HG03342 (cell line): ENCODE data around the gene ME3.

Experiments used
- ATAC-seq: cut with Tn5 transposase; IDR thresholded peaks from one replicate; pipeline ENCODE4 v1.9.1; 2021; ENCODE audit warnings: mild to moderate bottlenecking, moderate library complexity; ENCODE audit not compliant: unreplicated experiment

Gene ME3

DNA sequence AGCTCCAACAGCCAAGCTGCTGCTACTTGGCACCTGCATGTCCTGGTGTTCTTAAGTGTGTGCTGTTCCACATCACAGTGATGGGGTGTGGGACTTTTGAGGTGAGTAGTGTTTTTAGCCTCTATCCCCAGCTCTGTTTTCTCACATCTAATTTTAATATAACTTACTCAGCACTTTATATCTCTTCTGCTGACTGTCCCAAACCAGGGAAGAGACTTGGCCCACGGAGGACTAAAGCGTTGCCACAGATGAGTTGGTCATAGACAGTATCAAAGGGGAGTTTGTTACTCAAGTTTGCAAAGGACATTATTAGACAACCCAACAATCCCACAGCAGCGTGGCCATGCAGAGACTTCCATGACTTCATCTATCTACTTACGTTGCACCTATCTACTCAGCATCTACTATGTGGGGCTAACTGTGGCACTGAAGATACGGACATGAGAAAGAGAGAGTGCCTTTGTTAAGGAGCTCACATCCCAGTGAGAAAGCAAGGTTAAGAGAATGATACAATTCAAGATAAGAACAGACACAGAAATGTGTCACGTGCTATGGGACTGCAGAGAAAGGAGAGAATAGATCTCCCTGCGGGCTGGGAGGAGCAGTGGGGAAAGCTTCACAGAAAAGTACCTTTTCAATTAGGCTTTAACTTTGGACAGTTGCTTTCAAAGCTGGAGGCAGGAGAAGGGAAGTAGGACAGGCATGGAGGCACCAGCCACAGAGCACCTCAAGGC, 82.4 kb downstream of the ME3 start:
- no peak for ATAC-seq

DNA sequence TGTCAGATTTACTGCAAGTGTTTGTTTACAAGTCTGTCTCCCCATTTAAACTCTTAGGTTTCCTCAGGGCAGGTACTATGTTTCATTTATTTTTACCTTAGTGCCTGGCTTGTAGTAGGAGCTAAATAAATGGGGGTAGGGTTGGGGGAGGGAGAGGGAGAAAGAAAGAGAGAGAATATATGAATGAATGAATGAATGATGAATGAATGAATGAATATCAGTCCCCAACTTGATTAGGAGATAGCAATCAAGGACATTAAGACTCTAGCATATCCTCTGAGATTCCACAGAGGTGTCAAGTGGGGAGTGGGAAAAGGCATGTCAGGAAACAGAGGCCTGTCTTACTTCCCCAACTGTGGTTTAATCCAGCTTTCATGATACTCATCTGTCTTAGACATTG, 83.2 kb downstream of the ME3 start:
- no peak for ATAC-seq

DNA sequence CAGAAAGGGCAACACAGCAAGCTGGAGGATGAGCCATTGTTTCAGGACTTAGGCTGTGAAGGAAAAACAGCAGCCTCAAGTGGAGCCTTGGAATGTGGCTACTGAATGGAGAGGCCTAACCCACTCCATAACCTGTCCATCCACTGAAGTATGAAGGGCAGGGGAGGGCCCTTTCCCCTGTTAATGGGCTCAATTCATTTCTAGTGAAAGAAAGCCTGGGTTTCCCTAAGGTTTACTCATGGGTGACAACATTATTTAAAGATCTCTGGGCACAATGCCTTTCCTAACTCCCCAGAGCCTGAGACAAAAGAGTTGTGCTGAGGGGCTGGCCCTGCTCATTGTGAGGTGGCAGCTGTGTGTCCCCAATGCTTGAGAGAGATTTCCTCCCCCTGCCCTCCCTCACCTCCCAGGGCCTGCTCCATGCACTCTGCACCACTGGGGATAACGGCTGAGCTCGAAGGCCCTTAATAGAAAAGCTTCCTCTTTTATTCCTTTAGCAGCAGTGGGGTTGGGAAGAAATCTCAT, 83.8 kb downstream of the ME3 start:
- ATAC-seq, result no peak

DNA sequence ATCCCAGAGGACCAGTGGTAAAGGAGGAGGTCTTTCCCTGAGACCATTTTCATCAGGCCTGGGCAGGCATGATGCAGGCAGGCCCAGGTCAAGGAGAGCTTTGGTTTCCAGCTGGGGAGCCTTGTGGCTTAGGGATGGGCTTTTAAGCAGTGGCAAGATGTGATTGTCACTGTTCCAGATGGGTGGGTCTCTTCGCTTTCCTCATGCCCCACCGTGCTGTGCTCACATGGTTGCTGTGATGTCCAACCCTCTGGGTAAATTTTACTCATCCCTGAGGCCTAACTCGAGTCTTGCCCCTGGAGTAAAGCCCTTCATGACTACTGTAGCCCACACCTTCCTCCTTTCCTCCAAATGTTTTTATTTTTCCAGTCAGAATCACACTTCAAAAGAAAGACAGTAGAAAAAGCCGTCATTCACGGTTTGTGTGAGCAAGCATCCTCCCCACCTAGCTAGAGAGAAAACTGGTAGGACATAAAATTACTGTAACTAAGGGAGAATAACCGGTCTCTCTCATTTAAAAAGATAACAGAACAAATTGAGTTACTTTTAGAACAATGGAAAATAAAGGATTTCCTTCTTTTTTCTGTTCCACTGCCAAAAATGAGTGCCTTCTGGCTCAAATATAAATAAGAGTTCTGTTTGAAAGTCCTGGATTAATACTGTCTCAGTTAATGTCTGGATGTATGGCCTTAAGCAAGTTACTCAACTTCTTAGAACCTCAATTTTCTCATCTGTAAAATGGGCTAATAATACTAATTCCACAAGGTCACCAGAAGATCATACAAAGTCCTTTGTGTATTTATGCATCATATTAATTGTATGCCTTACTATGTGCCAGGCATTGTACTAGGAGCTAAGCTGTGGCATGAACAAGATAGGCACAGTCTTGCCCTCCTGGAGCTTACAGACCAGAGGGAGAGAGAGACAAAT, 84.9 kb downstream of the ME3 start:
- no peak for ATAC-seq

DNA sequence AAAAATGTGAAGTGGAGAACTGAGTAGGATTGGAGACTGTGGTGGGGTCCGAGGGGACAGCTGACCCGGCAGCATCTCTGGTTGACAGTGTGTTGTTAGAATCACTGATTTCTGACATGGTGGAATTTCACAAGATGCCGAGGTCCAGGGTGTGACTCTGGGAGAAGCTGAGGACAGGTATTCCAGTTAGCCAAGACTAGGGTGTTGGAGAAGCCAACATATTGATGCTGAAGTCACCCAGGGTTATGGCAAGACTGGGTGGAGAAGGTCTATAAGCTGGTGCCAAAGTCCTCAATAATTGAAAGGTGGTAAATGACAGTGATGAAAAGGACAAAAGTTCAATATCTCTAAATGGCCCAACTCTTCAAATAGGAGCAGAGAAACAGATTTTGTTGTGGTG, 86.1 kb downstream of the ME3 start:
- no peak for ATAC-seq

DNA sequence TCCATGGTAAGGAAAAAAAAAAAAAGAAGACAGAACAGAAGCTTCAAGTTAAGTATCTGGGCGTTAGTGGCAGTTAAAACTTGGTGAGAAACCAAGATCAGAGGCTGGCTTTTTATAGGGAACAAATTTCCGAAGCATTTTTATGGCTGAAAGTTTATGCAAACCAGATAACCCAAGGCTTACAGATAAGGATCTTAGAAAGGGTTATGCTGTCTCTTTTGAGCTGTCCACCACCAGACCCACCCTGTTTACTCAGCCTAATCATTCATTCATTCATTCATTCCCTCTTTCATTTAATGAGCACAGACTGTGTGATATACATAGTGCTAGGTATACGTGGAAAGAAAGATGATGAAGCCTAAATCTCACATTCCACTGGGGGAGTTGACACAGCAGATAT, 89.5 kb downstream of the ME3 start:
- ATAC-seq, result no peak

DNA sequence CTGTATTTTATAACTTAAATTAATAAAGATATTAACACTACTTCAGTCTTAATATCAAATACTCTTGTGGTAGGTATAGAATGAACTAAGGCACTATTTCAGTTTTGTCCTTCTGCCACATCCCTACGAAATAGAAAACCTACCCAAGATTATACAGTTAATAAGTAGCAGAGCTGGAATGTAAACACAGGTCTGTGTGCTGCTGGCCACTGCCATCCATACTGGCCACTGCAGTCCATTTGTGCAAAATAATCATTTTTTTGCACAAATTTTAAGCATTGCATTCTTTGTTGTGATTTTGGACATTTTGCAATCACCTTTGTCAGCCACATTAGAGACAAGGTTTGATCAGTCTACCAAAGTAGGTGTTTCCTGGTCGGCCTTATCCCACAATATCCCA, 91.9 kb downstream of the ME3 start:
- no peak for ATAC-seq

DNA sequence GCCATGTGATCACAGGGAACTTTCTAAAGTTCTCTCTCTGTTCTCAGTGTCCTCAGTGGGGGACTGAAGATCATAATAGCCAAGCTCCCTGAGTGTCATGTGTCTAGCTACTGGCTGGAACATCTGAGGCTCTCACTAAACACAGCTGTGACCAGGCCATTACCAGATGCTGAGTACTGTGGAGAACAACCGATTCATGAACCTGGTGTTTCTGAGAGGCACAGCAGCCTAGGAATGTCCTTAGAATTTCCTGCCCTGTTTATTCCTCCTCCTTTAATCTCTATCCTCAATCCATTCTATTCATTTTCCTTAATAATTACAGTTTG, 93.0 kb downstream of the ME3 start:
- no peak for ATAC-seq

DNA sequence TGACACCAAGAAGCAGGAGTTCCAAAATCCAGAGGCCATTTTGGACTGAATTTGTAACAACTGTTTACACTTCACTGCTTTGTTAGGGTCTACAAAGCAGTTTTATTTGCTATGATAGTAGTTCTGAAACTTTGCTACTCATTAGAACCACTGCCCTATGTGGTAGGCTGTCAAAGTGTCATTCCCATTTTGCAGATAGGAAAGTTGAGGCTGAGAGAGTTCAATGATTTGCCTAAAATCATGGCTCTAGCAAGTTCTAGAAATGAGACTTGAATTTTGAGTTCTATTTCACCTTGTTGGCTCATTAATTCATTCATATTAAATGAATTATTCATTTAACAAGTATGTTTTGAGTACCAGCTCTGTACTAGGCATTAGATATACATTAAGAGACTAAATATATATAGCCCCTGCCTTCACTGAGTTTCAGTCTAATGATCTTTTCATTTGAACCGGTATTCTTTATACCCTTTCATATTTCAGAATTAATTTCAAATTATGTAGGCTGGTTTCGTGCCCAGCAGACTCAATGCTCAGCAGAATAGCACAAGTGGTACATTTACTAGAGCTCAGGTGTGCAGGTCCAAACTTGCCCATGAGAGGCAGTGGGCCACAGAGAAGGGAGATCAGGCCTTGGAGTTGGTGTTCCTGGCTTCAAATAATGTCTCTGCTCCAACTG, 93.5 kb downstream of the ME3 start:
- ATAC-seq, result no peak

DNA sequence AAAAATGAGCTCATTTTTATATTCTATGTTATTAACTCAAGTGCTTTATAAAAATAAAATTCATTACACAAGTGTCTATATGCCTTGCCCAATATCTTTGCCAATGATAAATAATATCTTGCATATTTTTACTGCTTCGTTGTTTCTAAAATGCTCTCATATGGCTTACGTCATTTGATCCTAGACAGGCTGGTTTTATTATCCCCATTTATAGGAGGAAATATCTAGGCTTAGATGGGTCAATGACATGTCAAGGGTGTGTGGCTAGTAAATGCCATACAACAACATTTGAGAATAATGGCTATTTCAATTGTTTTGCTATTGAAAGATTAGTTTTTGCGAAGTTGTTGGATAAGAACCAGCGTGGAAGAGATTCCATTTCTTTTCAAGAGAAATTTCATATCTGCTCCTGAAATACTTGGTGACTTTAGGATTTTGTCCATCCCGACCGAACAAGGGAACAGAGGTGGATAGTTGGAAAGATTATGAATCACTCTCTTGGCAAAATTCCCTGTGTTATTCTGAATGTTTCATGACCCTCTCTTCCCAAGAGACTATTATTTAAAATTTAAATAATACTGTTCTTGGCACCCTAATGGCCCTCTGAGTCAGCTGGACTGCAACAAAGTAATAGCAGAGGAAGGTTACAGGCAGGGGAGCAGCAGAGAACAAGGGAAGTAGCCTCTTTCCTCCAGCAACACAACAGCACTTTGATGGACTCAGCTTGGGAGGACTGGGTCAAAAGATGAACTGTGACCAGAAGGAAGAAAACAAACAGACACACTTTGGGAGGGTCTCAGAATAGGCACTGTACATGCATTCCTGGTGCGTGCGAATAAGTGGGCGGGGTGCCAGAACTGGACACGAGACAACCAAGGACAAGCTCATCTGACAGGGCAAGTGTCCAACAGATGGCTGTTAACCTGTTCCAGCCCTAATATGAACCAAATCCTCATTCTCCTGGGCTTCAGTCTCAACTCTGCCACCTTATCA, 94.5 kb downstream of the ME3 start:
- no peak for ATAC-seq

DNA sequence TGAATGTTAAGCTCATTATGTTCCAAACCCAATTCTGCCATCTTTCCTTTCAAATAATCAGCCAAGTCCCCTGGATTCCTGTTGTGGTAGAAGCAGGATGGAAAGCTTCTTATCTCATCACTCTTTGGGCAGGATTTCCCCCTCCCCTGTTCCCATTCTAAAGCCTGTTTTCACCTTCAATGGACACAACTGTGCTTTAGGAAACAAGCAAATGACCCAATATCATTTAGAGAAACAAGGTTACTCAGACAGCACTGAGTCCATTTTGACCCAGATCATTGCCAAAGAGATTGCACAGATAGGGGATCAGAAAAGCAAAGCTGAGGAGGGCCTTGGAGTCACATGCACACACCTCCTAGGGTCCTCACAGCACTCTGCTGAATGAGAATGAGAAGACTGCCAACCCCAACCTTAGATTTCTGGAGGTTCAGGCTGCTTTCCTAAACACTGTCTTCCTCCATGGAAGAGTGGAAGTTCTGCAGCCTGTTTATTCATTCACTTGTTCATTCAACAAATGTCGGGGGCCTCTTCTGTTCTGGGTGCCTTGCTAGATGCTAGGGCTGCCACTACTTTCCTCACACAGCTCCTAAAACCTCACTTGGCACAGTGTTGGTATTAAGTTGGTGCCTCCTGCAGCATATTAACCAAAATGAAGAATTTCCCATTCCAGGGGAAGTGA, 95.3 kb downstream of the ME3 start:
- ATAC-seq, result no peak

DNA sequence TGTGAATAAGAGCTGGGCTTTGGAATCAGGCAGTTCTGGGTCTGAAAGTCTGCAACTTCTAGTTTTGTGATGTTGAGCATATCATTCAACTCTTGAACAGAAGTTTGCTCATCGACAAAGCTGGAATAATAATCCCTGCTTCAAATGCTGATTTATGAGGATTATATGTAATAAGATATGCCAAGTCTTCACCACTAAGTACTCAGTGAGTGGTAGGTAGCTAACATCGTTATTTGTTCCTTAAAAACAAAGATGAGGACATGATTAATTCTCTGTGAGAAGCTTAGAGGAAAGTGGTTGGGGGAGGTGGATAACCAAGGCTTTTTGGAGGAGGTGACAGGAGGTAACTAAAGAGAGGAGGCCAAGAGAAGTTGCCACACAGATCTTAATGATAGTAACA, 96.5 kb downstream of the ME3 start:
- no peak for ATAC-seq

DNA sequence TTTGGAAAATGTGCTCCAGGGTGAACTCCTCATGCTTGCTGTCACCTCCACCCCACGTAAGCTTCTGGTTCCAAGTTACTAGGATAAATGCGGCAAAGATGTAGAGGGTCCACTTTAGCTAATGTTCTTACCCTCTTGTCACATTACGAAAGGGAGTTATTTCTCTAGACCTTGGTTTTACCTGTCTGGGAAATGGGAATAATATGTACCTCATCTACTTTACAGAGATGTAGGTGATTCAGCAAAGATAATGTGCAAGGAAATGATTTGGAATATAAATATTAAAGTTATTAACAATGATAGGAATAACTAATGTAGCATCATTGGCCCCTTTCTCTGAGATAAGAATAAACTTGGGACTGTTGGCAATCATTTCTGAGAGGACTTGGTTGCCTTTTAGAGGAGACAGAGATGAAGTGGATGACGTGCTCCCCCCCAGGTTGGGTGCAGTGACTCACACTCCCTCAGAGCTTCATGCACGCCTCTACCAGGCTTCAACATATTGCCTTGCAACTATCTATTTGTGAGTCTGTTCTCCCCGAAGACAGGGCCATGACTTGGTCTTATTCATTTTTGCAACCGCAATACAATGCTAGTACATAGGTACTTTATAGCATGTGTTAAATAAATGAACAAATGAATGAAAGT, 97.1 kb downstream of the ME3 start:
- no peak for ATAC-seq

DNA sequence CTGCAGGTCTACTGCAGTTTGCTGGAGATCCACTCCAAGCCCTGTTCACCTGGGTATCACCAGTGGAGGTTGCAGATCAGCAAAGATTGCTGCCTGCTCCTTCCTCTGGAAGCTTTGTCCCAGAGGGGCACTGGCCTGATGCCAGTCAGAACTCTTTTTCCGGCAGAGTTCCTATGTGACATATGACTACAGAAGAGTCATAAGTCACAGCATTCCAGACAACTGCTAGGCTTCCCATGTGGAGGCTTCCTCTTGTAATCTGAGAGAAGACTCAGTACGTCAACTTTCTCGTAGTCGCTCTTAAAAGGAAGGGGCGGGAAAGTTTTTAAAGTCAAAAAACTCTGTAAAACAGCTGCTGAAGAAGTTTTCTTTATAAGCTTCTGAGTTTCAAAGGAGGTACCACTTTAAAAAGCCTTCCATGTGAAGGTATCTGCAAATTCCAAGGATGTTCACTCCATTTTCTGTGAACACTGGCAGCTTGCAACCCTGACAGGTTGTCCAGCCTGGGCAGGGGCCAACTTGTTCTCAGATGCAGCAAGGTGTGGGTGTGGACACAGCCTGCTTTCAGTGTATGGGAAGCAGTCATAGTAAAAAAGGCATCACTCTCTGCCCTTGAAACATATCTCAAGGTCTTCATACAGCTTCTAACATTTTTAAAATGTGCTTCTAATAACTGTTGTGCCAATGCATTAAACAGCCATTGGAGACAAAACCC, 97.8 kb downstream of the ME3 start:
- no peak for ATAC-seq

DNA sequence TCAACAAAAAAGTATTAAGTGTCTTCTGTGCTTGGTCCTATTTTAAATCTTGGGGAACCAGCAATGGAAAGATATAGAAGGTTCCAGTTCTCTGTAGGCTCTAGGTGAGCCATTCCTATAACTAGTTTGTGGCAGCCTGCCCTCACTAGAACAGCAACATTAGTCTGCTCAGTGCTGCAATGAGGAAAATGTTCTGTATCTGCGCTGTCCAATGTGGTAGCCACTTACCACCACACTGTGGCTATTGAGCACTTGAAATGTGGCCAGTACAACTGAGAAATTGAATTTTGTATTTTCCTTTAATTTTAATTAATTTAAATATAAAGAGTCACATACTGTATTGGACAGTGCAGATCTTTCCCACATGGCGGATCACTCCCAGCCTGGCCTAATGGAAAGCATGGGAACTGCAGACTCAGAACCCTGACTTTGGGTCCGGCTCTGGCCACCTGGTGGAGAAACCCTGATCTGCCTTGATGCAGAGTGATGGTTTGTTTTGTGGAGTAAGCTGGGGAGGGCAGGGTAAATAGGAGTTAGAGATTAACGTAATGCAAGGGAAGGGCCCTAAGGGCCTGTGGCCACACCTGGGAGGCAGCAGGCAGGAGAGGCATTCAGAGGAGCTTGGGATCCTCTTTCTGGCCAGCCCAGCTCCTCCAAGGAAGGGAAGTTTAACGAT, 101.0 kb downstream of the ME3 start:
- peak; percentile 59 for ATAC-seq

DNA sequence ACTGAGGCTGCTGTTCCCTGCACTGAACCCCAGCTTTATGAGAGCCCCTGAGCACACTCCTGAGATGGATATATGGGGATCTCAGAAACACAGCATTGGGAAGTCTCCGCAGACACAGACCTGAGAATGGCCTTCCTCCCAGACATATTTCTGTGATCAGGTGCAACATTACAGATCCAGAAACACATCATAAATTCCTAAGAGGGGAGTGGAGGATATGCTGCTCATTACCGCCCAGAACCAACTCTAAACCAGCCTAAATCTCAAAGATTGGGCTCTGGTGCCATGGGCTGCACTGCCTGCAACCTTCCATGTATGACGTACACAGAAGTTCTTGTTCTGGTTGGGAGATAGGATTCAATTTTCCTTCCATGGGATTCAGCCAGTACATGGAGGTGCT, 102.0 kb downstream of the ME3 start:
- no peak for ATAC-seq

DNA sequence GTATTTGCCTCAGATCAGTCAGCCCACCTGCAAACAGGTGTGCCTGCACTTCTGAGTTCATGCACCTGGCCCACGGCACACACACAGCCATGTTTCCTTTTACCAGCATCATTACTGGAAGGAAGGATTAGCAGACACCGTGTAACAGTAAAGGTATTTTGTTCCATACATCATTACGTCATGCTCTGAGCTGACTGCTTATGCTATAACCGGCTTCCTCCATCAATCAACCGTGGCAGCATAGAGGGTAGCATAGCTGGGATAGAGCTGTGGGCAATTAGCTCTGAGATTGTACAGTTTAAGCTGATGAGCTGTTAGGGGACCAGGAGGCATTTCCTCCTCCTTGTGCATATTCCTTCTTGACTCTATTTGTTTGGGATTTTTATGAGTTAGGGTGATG, 102.4 kb downstream of the ME3 start:
- no peak for ATAC-seq

DNA sequence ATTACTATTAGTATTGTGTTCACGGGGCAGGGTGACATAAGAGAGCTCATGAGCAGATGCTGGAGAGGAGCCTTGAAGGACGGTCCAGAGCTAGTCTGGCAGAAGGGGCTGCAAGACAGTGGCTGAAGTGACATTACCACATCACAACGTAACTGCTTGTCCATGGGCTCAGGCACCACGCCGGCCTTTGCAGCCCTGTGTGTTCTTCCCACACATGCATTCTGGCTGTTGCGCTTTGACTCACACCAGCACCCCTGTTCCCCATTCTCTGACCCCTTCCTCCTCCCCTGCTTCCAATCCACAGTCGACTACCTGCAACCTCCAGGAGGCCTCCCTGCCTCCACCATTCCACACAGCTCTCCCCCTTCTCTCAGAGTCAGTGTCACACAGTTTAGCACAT, 103.3 kb downstream of the ME3 start:
- ATAC-seq, result no peak
